NCI-H524 (cell line): ENCODE measurements around the gene CNKSR3.

ENCODE experiments used
- DNase-seq, 2 experiments: peaks; one replicate each; lab custom pipeline; 2025; lab: John Stamatoyannopoulos, UW

The CNKSR3 gene

DNA sequence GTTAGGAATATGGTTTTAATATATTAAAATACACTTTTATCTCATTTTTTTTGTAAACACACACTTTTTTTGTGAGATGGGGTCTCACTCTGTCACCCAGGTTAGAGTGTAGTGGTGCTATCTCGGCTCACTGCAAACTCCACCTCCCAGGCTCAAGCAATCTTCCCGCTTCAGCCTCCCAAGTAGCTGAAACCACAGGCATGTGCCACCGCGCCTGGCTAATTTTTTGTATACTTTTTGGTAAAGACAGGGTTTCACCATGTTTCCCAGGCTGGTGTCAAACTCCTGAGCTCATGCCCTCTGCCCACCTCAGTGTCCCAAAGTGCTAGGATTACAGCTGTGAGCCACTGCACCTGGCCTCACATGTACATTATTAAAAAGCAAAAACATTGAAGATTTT lies 164.7 kb downstream of the CNKSR3 start:
- DNase-seq, result no peak

DNA sequence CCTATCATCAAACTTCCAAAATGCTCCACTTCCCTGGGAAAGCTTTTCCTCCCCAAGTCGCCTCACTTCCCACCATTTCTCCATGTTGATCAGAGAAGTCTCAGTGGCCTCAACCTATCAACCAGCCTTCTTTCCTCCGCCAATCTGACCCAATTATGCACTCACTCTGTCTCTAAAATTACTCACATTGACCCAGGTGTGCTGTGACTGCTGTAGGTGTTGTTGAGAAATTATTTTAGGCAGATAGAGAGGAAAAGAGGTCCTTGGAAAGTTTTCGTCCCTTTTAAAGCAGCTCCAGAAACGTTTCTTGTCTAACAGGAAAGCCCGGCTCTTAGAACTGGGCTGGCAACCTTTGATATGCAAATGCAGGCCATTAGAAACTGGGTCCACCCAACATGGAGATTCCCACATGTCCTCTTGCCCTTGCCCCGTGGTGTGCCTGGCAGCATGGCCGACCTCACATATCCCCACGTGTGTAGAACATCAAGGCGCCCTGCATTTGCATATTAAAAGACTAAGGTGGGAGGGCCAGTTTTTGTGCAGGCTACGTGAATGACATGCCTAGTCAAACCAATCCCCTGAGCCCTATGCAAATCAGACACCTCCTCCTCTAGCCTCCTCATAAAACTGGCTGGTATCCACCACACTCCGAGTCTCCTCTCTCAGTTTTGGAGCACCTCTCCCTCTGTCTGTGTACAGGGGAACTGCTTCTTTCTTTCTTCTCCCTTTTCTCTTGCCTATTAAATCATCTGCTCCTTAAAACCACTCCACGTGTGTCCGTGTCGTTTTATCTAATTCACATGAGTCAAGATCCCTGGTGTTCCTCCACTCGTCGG lies 166.8 kb downstream of the CNKSR3 start:
- peak; percentile 56 to 58 for DNase-seq

DNA sequence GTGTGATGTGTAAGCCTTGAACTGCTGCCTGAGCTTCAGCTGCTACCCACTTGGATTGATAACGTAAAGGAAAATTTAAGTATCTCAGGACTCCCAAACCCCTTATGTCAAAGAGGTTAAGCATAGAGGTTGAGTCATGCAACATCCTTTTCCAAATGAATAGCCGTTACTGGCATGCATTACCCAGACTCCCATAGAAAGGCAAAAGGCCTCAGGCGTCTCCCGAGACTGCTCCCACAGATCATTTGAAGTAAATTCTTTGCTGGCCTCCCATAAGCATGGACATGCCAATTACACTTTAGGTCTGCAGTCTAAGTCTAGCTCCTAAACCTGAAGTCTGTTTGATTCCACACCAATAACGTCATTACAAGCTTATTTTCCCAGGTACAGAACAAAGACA lies 168.6 kb downstream of the CNKSR3 start:
- no peak for DNase-seq

DNA sequence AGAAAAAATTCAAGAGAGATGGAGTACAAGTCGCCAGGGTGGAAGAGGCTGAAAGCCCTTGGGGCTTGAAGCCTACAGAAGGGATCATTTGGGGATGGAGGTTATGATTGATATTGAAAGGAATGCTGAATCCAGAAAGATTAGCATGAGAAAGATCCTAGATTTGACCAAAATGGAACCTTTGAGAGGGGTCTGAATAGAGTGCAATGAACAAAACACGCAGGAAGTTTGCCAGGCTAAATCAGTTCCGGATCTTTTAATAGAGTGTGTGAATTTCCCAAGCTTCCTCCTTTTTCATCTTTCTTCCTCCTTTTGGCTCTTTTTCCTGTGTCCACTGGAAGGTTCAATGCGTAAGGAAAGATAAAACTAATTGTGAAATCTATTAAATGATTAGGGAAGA lies 169.1 kb downstream of the CNKSR3 start:
- DNase-seq, result no peak
